H9 (cell line): ENCODE results near the gene CACNA1G. TPM values are rescaled to one million over a fixed set of nuclear protein-coding genes. Genes with fewer than 3 reads are reported as not detected.

Source experiments
- DNase-seq: peaks from one replicate; pipeline ENCODE4 v3.0.0-alpha.2; 2017
- H2AFZ ChIP-seq: one replicate; pipeline ENCODE4 v1.6.1; 2013; ENCODE audit warnings: mild to moderate bottlenecking, low read length, control low read depth, moderate library complexity
- H2AK5ac ChIP-seq: 2 replicates; pipeline ENCODE4 v1.6.1; 2013; ENCODE audit warnings: low read length, control low read depth, mixed read lengths; ENCODE audit not compliant: insufficient read length
- H2BK120ac ChIP-seq: one replicate; pipeline ENCODE4 v1.6.1; 2013; ENCODE audit warnings: low read depth, mild to moderate bottlenecking, low read length, control low read depth, inconsistent platforms; ENCODE audit not compliant: poor library complexity, severe bottlenecking
- H2BK12ac ChIP-seq: 2 replicates; pipeline ENCODE4 v1.6.1; 2013; ENCODE audit warnings: low read length, control low read depth, mixed read lengths, low read depth; ENCODE audit not compliant: insufficient read length
- H2BK15ac ChIP-seq: 2 replicates; pipeline ENCODE4 v1.6.1; 2013; ENCODE audit warnings: low read depth, low read length, control low read depth
- H2BK20ac ChIP-seq: one replicate; pipeline ENCODE4 v1.6.1; 2013; ENCODE audit warnings: low read depth, mild to moderate bottlenecking, low read length, control low read depth, inconsistent platforms; ENCODE audit not compliant: poor library complexity, severe bottlenecking
- H2BK5ac ChIP-seq: 2 replicates; pipeline ENCODE4 v1.6.1; 2013; ENCODE audit warnings: low read length, control low read depth, mixed read lengths; ENCODE audit not compliant: insufficient read length
- H3K14ac ChIP-seq: 2 replicates; pipeline ENCODE4 v1.6.1; 2013; ENCODE audit warnings: low read length, control low read depth; ENCODE audit not compliant: insufficient read depth
- H3K18ac ChIP-seq: 2 replicates; pipeline ENCODE4 v1.6.1; 2013; ENCODE audit warnings: low read depth, mild to moderate bottlenecking, mixed read lengths, low read length, control low read depth; ENCODE audit not compliant: insufficient read length
- H3K23ac ChIP-seq: 2 replicates; pipeline ENCODE4 v1.6.1; 2013; ENCODE audit warnings: low read length, control low read depth, mixed read lengths, low read depth; ENCODE audit not compliant: insufficient read length
- H3K23me2 ChIP-seq: 2 replicates; pipeline ENCODE4 v1.6.1; 2013; ENCODE audit warnings: low read depth, mild to moderate bottlenecking, mixed read lengths, low read length, control low read depth; ENCODE audit not compliant: insufficient read length, poor library complexity, severe bottlenecking
- H3K27ac ChIP-seq: 2 replicates; pipeline ENCODE4 v1.5.1; 2013; ENCODE audit warnings: low read length, control low read depth, mixed read lengths, low read depth; ENCODE audit not compliant: insufficient read length
- H3K27me3 ChIP-seq: 2 replicates; pipeline ENCODE4 v1.6.1; 2013; ENCODE audit warnings: low read length, control low read depth, inconsistent platforms; ENCODE audit not compliant: insufficient read depth
- H3K4ac ChIP-seq: 2 replicates; pipeline ENCODE4 v1.6.1; 2013; ENCODE audit warnings: low read depth, mild to moderate bottlenecking, control low read depth, inconsistent platforms, low read length, moderate library complexity
- H3K4me1 ChIP-seq: 2 replicates; pipeline ENCODE4 v1.6.1; 2013; ENCODE audit warnings: low read length, control low read depth, inconsistent platforms; ENCODE audit not compliant: insufficient read depth
- H3K4me2 ChIP-seq: 2 replicates; pipeline ENCODE4 v1.6.1; 2013; ENCODE audit warnings: low read length, control low read depth, mixed read lengths; ENCODE audit not compliant: insufficient read length, insufficient read depth
- H3K56ac ChIP-seq: 2 replicates; pipeline ENCODE4 v1.6.1; 2013; ENCODE audit warnings: low read depth, mild to moderate bottlenecking, mixed read lengths, low read length, control low read depth; ENCODE audit not compliant: insufficient read length
- H3K79me1 ChIP-seq: 2 replicates; pipeline ENCODE4 v1.6.1; 2013; ENCODE audit warnings: low read depth, mild to moderate bottlenecking, moderate library complexity, low read length, control low read depth, inconsistent platforms; ENCODE audit not compliant: insufficient read depth, poor library complexity, severe bottlenecking
- H3K79me2 ChIP-seq: 2 replicates; pipeline ENCODE4 v1.6.1; 2013; ENCODE audit warnings: low read length, control low read depth, inconsistent platforms; ENCODE audit not compliant: insufficient read depth
- H3K9ac ChIP-seq: 2 replicates; pipeline ENCODE4 v1.6.1; 2013; ENCODE audit warnings: low read length, control low read depth, mixed read lengths; ENCODE audit not compliant: insufficient read length; ENCODE audit errors: extremely low read depth
- H3K9me3 ChIP-seq: one replicate; pipeline ENCODE4 v1.6.1; 2013; ENCODE audit warnings: low read depth, low read length, inconsistent platforms; ENCODE audit not compliant: control insufficient read depth
- H3T11ph ChIP-seq: one replicate; pipeline ENCODE4 v1.6.1; 2013; ENCODE audit warnings: mild to moderate bottlenecking, low read length, control low read depth, inconsistent platforms
- H4K20me1 ChIP-seq: one replicate; pipeline ENCODE4 v1.6.1; 2013; ENCODE audit not compliant: control insufficient read depth, insufficient read length, insufficient read depth
- H4K5ac ChIP-seq: 2 replicates; pipeline ENCODE4 v1.6.1; 2013; ENCODE audit warnings: low read depth, mild to moderate bottlenecking, mixed read lengths, low read length, control low read depth; ENCODE audit not compliant: insufficient read length
- H4K8ac ChIP-seq: replicated peaks from 2 replicates; pipeline ENCODE4 v1.6.1; 2013; ENCODE audit warnings: low read length, control low read depth, mixed read lengths, low read depth; ENCODE audit not compliant: insufficient read length
- H4K91ac ChIP-seq: 2 replicates; pipeline ENCODE4 v1.6.1; 2013; ENCODE audit warnings: low read depth, mild to moderate bottlenecking, moderate library complexity, mixed read lengths, low read length, control low read depth; ENCODE audit not compliant: insufficient read length
- H3K27ac Mint-ChIP-seq, 3 experiments: 2 replicates in 2 of 3; 3 replicates in 1 of 3; pipeline ENCODE4 v1.8.0; 2020 to 2021; ENCODE audit warnings: mixed read lengths in 3 of 3, mild to moderate bottlenecking in 1 of 3, moderate library complexity in 1 of 3
- H3K27me3 Mint-ChIP-seq: 2 replicates; pipeline ENCODE4 v1.8.0; 2021; ENCODE audit warnings: low read depth, mild to moderate bottlenecking, moderate library complexity, mixed read lengths
- H3K36me3 Mint-ChIP-seq, 3 experiments: 2 replicates in 2 of 3; 3 replicates in 1 of 3; pipeline ENCODE4 v1.8.0; 2020 to 2021; ENCODE audit warnings: low read depth in 3 of 3, mixed read lengths in 3 of 3; ENCODE audit not compliant: insufficient read depth in 1 of 3
- H3K4me1 Mint-ChIP-seq, 2 experiments: 2 replicates each; pipeline ENCODE4 v1.8.0; 2020; ENCODE audit warnings: mixed read lengths in 2 of 2
- H3K4me3 Mint-ChIP-seq, 2 experiments: 2 replicates in 1 of 2; 3 replicates in 1 of 2; pipeline ENCODE4 v1.8.0; 2020 to 2021; ENCODE audit warnings: mild to moderate bottlenecking in 2 of 2, mixed read lengths in 2 of 2, moderate library complexity in 1 of 2
- H3K9me3 Mint-ChIP-seq, 2 experiments: 2 replicates in 1 of 2; 3 replicates in 1 of 2; pipeline ENCODE4 v1.8.0; 2020; ENCODE audit warnings: mild to moderate bottlenecking in 2 of 2, mixed read lengths in 2 of 2, moderate library complexity in 1 of 2
- CTCF ChIP-seq: fragments of 200-600 bp; sonication (generic); conservative IDR thresholded peaks from 3 replicates; pipeline ENCODE4 v1.8.0; 2021; ENCODE audit warnings: antibody characterized with exemption, mild to moderate bottlenecking
- WGBS: extraction: QIAGEN DNeasy Blood & Tissue Kit; methylation state at CpG from one replicate; pipeline ENCODE4 v1.1.7; 2013; ENCODE audit warnings: missing lambda C conversion rate, low lambda C conversion rate, mixed read lengths; ENCODE audit not compliant: insufficient read length; ENCODE audit errors: extremely low coverage; 5-methylcytosine and 5-hydroxymethylcytosine counted together
- total RNA-seq: library from RNA; stranded (reverse); gene quantifications from 2 replicates; pipeline ENCODE4 v1.2.1, GENCODE V29; 2021

CACNA1G gene
- total RNA-seq, 1 experiment from 2014 or later = 1.5 TPM

GRCh38 chr17:50551884-50552283, 8.6 kb upstream of the CACNA1G start:
- H2BK20ac ChIP-seq = no peak overlapping the region
- no peak overlapping the region for H2BK12ac ChIP-seq
- Mint-ChIP-seq H3K27me3 (peaks cover 13% of the 10 kb centered on the region), H3K27ac (no peak overlapping the region), H3K36me3 (no peaks in the 10 kb centered on the region; a peak in 1 of 7 replicates), H3K4me1 (peaks cover 4 to 11% of the 10 kb centered on the region in 2 experiments; a peak in 2 of 4 replicates), H3K4me3 (no peak overlapping the region), H3K9me3 (no peaks in the 10 kb centered on the region; a peak in 1 of 5 replicates)
- no peak overlapping the region for H2BK120ac ChIP-seq
- H3K79me1 ChIP-seq = no peaks in the 10 kb centered on the region
- H4K8ac ChIP-seq = no peak overlapping the region
- H3K4me1 ChIP-seq = no peaks in the 10 kb centered on the region; the same call in 1 of the 2 replicates
- no peak overlapping the region for H4K91ac ChIP-seq
- no peak overlapping the region for H3K4me2 ChIP-seq
- H2AK5ac ChIP-seq = no peak overlapping the region
- H3K79me2 ChIP-seq = no peaks in the 10 kb centered on the region
- H4K20me1 ChIP-seq = no peaks in the 10 kb centered on the region
- no peak overlapping the region for H2BK5ac ChIP-seq
- no peaks in the 10 kb centered on the region for H3K23me2 ChIP-seq
- H3K27ac ChIP-seq = no peak overlapping the region
- H3K9me3 ChIP-seq = no peaks in the 10 kb centered on the region
- no peak overlapping the region for H3T11ph ChIP-seq
- H3K23ac ChIP-seq = no peak overlapping the region
- no peak overlapping the region for H2BK15ac ChIP-seq
- H3K56ac ChIP-seq = no peak overlapping the region
- no peak overlapping the region for H3K18ac ChIP-seq
- H4K5ac ChIP-seq = no peak overlapping the region
- H3K4ac ChIP-seq = no peak overlapping the region
- WGBS = no CpG with 5 or more reads among the region's 12 CpGs
- no peak for DNase-seq
- no peak for TF ChIP-seq CTCF
- no peak overlapping the region for H2AFZ ChIP-seq
- no peaks in the 10 kb centered on the region for H3K27me3 ChIP-seq
- no peak overlapping the region for H3K9ac ChIP-seq
- no peak overlapping the region for H3K14ac ChIP-seq
